Left kidney (tissue), 8 donors: ENCODE data around the gene TSSC4. TPM values are rescaled to one million over a fixed set of nuclear protein-coding genes. Genes with fewer than 3 reads are reported as not detected.
"Not testable (repeated sequence)": the region's sequence is repeated elsewhere in the genome, so short reads cannot be mapped to it uniquely, and the experiment has no call there.

Experiments
- DNase-seq: peaks from one replicate; pipeline ENCODE4 v3.0.0-alpha.2; 2013
- long read RNA-seq, 8 donors: transcript quantifications; one replicate each; lab custom pipeline, GENCODE V29; 2026
- polyA plus RNA-seq: library from polyadenylated mRNA; unstranded; fragments of 120-200 nt; gene quantifications from one replicate; pipeline ENCODE4 v1.2.1, GENCODE V29; 2013; ENCODE audit not compliant: insufficient read length

TSSC4 gene
- 30.6 TPM for polyA plus RNA-seq
- long read RNA-seq, donor 1, transcript TSSC4-210 (2 exons, 912 nt), result minor isoform, 5 of 35 reads
- long read RNA-seq, donor 1, transcript TSSC4-201 (3 exons, 1,686 nt), result major isoform, 29 of 35 reads
- long read RNA-seq, donor 1, partial matches to known transcripts, result 0 of 35 reads
- long read RNA-seq, donor 1, other reads (novel, unspliced or antisense), result 0 of 35 reads
- long read RNA-seq, donor 2, transcript TSSC4-201 (3 exons, 1,686 nt), result major isoform, 26 of 29 reads
- long read RNA-seq, donor 2, partial matches to known transcripts, result 0 of 29 reads
- long read RNA-seq, donor 2, other reads (novel, unspliced or antisense), result 0 of 29 reads
- long read RNA-seq, donor 3, transcript TSSC4-201 (3 exons, 1,686 nt), result major isoform, 14 of 18 reads
- long read RNA-seq, donor 3, partial matches to known transcripts, result 0 of 18 reads
- long read RNA-seq, donor 3, other reads (novel, unspliced or antisense), result 0 of 18 reads
- long read RNA-seq, donor 4, partial matches to known transcripts, result 0 of 2 reads
- long read RNA-seq, donor 4, other reads (novel, unspliced or antisense), result 0 of 2 reads
- long read RNA-seq, donor 5, transcript TSSC4-201 (3 exons, 1,686 nt), result major isoform, 21 of 40 reads
- long read RNA-seq, donor 5, partial matches to known transcripts, result 14 of 40 reads
- long read RNA-seq, donor 5, other reads (novel, unspliced or antisense), result 0 of 40 reads
- long read RNA-seq, donor 6, transcript TSSC4-210 (2 exons, 912 nt), result minor isoform, 6 of 26 reads
- long read RNA-seq, donor 6, transcript TSSC4-201 (3 exons, 1,686 nt), result major isoform, 19 of 26 reads
- long read RNA-seq, donor 6, partial matches to known transcripts, result 0 of 26 reads
- long read RNA-seq, donor 6, other reads (novel, unspliced or antisense), result 0 of 26 reads
- long read RNA-seq, donor 7, transcript TSSC4-210 (2 exons, 912 nt), result minor isoform, 5 of 40 reads
- long read RNA-seq, donor 7, transcript TSSC4-201 (3 exons, 1,686 nt), result major isoform, 31 of 40 reads
- long read RNA-seq, donor 7, partial matches to known transcripts, result 0 of 40 reads
- long read RNA-seq, donor 7, other reads (novel, unspliced or antisense), result 0 of 40 reads
- long read RNA-seq, donor 8, transcript TSSC4-201 (3 exons, 1,686 nt), result major isoform, 9 of 14 reads
- long read RNA-seq, donor 8, partial matches to known transcripts, result 0 of 14 reads
- long read RNA-seq, donor 8, other reads (novel, unspliced or antisense), result 0 of 14 reads

DNA sequence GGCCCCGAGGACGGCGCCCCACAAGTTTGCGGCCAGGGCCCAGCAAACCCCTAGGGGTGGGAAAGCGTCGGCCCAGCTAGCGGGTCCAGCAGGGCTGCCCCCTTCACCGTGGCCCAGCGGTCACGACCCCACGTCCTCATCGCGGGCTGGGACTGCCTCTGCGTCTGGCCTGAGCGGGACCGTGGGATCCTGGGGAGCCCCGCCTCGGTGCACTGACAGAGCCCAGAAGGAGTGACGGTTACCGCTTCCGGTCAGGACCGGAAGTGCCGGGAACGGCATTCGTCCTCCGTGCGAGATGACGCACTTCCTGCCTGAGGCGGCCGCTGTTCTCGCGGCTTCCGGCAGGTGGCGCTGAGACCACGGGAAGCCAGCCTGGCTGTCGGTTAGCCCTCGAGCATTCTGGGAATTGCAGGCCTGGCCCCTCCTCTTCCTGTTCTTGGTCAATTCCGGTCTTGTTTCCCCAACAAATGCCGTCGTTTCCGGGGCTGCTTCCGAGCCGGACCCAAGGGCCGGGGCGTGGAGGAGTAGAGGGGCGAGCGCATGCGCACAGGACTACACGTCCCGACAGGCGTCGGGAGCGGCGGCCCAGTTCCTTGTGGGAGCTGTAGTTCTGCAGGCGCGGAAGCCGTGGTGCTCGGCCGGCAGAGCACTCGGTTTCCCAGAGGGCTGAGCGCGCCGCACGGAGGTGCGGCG, at the start of gene TSSC4:
Gene TSSC4, plus strand, starts transcription at position 682 of the 693 bp plus-strand sequence. CDS start 1,884 bp downstream, outside the sequence.
- peak; percentile 100 for DNase-seq

DNA sequence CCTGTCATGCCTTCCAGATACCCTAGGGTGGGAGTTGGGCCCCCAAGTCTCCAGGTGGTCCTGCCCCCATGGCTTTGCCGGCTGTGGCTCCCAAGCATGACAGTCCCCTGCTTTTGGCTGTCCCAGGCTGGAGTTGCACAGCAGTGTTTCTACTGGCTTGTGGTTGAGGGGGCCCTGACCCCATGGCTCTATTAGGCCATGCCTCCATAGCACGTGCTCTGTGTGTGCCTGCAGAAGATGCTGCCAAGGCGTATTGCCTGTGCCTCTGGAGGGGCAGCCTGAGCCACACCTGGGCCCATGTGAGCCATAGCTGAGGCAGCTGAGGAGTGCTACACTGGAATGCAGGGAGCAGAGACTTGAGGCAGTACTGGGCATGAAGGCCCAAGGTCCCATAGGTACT, 48.8 kb upstream of the TSSC4 start:
- DNase-seq, result no peak

DNA sequence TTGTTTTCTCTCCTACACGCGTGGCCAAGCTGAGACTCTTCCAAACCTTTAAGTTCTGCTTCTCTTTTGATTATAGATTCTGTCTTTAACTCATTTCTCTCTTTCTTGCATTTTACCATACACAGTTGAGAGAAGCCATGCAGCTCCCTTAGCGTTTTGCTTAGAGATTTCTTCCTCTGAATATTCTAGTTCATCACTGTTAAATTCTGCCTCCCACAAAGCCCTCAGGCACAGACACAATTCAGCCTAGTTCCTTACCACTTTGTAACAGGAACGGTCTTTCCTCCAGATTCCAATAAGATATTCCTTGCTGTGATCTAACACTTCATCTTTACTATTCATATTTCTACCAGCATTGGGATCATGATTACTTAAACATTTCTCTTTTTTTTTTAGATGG, 48.1 kb upstream of the TSSC4 start:
- no peak for DNase-seq

DNA sequence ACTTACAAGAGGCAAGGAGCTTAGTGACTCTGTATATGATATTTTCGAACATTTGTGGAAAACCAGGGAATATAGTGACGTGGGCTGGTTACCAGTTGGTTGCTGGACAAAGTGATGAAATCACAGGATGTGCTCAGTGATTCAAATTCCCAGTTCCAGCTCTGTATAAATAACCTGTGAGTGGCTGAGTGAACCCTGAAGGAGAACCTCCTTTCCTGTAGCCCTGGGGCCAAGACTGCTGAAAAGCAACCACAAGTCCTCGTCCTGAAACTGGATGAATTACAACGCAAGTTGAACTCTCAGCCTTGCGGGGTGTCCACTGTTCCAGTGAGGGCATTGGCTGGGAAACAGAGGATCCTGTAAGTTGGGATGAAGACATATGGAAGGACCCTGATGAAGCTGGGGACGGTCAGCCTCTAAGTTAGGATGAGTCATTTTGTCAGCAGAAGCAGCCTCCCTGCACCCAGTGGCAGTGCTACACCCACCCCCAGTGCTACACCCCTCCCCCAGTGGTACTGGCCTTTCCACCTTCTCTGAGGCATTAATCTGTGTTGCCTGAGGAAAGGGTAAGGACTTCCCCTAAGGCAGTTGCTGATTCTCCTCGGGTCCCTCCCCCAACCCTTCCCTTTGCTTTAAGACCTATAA, 45.4 kb upstream of the TSSC4 start:
- no peak for DNase-seq

DNA sequence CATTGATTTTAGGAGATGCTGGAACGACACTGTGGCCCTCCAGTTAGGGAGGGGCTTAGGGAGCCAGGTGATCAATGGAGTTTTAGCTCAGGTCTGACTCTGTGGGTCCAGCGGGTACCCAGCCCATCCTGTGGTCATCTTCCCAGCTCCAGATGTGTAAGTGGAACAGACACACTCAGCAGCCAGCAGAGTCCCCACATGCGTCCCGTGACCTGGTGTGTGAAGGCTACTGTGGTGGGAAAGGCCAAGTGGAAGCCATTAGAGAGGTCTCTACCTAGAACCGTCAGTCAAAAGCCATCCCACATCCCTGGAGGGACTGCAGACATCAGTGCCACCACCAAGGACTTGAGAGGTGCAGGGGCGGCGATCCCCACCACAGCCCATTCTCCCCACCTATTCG, 43.3 kb upstream of the TSSC4 start:
- DNase-seq, result no peak

DNA sequence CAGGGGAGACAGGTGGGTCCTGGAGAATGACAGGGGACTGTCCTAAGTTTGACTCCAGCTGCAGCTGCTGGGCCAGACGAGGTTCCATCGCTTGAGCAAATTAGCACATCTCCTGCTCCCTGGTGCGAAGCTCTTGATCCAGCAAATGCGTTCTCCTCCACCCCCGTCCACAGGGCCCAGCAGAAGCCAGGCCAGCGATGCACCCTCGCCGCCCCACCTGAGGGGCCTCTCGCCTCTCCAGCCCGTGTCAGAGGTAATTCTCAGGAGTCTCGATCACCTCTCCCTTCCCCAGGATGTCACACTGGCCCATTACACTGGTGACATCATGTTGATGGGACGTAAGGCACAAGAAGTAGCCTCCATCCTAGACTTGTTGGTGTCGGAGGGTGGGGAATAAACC, 42.9 kb upstream of the TSSC4 start:
- DNase-seq, result not testable (repeated sequence)

DNA sequence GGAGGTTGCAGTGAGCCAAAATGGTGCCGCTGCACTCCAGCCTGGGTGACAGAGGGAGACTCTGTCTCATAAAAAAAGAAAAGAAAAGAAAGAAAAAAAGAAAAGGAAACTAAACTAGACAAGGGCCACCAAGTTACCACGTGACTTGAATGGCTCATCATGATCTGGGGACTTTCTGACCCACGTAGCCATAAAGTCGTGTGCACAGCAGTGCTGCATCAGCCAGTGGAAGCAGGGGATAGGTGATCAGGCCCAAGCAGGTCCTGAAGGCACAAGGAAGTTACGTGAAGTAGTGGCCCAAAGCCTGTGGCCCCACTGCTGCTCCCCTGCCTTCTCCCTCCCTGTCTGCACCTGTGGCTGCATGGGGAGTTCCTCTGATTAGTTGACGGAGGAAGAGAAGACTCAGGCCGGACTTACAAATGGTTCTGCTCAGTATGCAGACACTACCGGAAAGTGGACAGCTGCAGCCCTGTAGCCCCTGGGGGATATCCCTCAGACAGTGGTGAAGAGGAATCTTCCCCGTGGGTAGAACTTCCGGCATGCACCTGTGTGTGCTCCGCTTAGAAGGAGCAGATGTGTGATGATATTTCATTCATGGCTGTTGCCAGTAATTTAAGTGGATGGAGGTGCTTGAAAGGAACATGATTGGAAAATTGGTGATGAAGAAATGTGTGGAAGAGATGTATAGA, 41.7 kb upstream of the TSSC4 start:
- DNase-seq, result no peak

DNA sequence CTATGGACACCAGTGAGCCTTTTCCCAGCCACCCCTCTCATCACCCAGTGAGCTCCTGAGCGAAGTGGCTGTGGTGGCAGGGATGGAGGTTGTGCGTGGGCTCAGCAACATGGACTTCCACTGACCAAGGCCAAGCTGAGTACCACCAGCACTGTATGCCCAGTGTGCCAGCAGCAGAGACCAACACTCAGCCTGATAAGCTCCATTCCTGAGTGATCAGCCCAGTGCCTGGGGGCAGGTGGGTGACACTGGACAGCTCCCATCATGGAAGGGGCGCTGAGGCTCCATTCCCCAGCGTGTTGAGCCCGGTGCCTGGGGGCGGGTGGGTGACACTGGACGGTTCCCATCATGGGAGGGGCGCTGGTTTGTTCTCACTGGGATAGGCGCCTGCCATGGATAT, 41.0 kb upstream of the TSSC4 start:
- no peak for DNase-seq

DNA sequence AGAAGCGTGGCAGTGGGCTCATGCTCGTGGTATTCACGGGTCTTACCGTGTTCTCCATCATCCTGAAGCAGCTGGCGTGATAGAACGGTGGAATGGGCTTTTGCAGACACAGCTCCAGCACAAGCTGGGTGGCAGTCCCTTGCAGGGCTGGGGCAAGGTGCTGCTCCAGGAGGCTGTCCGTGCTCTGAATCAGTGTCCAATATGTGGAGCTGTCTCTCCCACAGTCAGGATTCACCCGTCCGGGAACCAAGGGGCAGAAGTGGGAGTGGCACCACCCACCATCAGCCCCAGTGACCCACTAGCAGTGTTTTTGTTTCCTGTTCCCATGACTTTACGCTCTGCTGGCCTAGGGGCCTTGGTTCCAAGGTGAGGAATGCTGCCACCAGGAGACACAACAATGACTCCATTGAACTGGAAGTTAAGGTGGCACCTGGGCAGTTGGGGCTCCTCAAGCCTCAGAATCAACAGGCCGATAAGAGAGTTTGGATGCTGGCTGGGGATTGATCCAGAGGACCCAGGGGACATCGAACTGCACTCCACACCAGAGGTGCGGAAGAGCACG, 40.4 kb upstream of the TSSC4 start:
- no peak for DNase-seq

DNA sequence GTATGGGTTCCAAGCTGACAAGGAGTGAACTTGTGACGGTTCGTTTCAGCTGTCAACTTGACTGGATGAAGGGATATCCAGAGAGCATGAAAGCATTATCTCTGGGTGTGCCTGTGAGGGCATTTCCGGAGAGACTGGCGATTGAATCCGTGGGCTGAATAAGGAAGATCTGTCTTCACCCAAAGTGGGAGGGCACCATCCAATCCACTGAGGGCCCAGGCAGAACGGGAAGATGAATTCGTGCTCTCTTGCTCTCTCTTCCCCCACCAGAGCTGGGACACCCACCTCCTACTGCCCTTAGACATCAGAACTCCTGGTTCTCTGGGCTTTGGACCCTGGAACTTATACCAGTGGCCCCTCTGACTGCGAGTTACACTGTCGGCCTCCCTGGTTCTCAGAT, 39.0 kb upstream of the TSSC4 start:
- DNase-seq, result no peak

DNA sequence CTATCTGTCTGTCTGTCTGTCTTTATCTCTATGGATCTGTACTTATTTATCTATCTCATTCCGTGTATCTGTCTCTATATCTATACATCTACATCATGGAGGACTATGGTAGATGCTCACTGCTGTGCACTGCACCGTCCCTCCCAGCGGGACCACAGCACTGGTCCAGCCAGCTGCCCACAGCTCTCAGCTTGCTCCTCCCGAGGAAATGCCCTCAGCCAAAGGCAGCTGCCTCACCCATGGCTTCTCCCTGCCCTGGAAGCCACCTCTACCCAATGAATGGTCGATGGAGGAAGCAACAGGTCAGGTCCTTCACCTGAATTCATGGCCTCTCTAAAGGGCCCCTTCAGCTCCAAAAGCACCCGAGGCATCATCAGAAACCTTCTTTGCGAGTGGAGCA, 38.1 kb upstream of the TSSC4 start:
- no peak for DNase-seq

DNA sequence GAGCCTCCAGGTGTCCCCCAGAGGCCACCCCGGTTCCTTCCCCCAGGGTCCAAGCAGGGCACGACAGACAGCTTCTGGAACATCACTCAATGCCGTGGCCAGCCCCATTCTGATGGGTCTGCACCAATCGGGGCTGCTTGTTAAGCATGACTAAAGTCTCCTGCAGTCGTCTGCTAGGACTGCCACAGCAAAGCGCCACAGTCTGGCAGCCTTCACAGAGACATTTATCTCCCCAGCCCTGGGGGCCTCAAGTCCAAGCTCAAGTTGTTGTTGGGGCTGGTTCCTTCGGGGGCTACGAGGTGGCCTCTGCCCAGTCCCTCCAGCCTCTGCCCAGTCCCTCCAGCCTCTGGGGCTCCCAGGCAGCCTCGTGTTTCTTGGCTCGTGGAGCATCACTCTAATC, 37.4 kb upstream of the TSSC4 start:
- no peak for DNase-seq

DNA sequence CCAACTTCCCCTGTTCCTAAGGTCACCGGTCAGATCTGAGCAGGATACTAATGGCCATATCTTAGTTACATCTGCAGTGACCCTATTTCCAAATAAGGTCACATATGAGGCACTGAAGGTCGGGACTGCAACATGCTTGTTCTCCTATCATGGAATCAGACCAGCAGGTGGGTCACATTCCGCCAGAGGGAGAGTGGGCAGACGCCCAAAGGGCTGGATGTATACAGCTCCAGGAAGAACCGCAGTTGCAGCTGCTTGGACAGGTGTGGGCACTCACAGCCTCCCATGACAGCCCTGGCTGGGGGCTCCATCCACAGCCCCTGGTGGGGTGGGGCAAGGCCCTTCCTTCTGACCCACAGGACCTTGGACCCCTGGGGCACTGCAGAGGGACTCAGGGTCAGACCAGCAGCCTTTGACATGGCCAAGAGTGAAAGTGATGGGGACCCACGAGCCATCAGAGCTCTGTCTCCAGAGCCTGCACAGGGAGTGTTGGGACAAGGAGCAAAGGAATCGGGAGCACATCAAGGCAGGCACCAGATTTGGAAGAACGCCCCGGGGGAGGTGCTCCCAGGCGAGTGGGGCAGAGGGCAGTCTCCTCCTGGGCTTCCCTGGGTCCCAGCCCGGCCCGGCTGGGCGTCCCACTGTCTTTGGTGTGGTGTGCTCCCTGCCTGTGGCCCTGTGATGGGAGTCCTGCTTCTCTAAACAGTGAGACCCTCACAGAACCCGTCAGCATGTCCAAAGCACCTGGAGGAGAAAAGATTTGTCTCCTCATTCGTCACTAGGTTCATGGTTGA, 36.8 kb upstream of the TSSC4 start:
- DNase-seq, result no peak

DNA sequence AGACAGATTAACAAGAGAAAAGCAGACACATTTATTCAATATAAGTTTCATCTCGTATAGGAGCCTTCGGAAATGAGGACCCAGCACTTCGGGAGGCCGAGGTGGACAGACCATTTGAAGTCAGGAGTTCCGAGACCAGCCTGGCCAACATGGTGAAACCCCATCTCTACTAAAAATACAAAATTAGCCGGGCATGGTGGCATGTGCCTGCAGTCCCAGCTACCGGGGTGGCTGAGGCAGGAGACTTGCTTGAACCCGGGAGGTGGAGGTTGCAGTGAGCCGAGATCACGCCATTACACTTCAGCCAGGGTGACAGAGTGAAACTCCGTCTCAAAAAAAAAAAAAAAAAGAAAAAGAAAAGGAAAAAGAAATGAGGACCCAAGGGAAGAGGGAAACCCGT, 36.2 kb upstream of the TSSC4 start:
- DNase-seq, result not testable (repeated sequence)

DNA sequence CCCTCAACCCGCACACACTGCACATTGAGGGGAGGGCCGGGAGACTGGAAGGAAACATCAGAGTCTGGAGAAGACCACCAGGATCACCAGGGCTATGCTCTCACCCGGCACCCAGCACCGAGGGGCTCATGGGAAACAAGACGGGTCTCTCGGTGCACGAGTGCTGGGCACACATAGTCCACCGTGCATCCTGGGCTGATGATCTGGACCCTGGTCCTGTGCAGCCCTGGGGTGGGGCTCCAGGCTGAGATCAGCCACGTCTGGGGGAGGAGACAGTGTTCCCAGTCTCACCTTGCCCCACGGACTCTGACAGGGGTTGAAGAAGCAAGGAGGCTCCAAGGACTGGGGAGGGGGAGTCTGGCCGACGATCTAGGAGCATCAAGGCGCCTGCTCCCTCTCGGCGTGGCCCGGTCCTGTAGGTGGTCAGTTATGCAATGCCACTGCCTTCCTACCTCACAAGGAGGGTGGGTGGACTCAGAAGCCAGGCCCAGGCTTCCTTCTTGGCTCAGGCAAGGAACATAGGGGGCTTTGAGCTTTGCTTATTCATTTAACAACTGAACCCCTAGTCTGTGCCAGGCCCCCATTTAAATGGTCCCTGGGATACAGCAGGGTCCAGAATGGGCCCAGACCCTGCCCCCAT, 34.9 kb upstream of the TSSC4 start:
- no peak for DNase-seq

DNA sequence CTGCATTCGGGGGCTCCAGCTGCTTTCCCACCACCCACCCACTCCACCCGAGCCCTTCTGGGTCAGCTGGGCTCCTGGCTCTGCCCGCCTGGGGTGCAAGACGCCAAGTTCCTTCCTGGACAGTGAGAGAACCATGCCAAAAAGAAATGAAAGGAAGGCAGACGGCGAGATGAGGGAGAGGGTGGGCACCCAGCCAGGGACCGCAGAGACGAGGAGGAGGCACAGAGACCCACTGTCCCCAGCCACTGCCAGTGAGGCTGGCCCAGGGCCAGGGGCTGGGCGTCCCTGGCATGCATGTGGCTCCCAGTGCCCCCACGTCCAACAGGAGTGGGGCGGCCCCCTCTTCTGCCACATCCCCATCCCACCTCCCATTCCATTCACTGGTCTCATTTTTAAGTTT, 34.3 kb upstream of the TSSC4 start:
- no peak for DNase-seq

DNA sequence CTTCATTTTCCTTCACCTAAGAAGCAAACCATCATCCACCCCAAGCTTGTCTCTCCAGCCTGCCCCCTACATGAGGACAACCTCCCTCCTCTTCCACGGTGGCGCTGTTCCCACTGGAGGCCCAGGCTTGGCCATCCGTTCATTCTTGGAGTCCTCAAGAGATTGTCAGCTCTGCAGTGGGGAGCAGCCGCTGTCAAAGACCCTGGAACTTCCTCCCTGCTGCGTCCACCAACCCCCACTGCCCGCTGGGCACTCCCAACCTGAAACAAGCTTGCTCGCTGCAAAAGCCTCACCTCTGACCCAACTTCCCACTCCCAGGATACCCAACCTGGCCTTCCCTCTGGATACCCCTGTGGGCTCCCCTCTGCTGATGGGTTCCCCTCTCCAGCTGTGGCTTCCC, 33.8 kb upstream of the TSSC4 start:
- DNase-seq, result no peak

DNA sequence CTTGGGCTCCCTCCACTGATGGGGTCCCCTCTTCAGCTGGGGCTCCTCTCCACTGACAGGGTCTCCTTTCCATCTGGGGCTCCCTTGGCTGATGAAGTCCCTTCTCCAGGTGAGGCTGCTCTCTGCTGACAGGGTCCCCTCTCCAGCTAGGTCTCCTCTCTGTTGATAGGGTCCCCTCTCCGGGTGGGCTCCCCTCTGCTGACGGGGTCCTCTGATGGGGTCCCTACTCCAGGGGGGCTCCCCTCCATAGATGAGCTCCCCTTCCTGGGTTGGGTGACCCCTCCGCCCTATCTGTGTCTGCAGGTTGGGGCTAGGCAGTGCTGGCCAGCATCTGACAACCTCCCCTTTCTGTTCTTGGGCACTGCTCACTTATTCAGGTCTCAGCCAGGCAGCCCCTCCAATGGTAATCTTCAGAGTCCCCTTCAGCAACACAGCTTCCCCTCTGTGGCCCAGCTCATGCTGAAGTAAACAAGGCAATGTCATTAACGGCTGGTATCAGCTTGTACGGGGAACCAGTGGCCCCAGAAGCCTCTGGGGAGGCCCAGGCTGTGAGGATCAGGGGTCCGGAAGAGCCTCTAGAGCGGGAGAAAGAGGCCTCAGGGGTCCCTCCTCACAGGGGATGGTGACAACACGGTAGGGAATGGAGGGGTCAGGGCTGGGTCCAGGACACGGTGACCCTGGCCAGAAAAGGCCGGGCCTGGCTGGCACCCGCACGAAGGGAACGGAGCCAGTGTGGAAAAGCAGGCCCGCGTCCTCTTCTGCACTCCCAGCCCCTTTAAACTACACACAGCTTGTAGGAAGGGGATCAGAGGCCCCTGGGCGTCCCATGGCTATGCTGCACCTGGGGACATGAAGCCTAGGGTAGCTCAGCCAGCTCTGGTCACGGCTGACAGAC, 33.0 kb upstream of the TSSC4 start:
- no peak for DNase-seq
